Endothelial cell of umbilical vein (primary cell): ENCODE measurements around the gene MCIDAS. TPM values are rescaled to one million over a fixed set of nuclear protein-coding genes. Genes with fewer than 3 reads are reported as not detected.

Source experiments
- BruUV-seq: library from RNA; stranded (reverse); fragments of 400-500 nt; replicated peaks from 2 replicates; lab custom pipeline; 2021; lab: Mats Ljungman, UMichigan
- CTCF ChIA-PET: fragments of 300-600, 350-600 bp; sonication (Branson Sonifier 250); formaldehyde crosslinking; loops from one replicate; lab custom pipeline; 2021; ENCODE audit warnings: antibody characterized with exemption, inconsistent platforms; lab: Charles Lee
- POLR2A ChIA-PET: fragments of 300-600, 350-600 bp; sonication (Branson Sonifier 250); formaldehyde crosslinking; loops from one replicate; lab custom pipeline; 2021; ENCODE audit warnings: antibody characterized with exemption, inconsistent platforms; lab: Charles Lee
- DNase-seq: peaks from one replicate; pipeline ENCODE4 v3.0.0-alpha.2; 2011; ENCODE audit warnings: low read depth, low spot score
- FAIRE-seq: peaks from 2 replicates; lab custom pipeline; 2011; peaks lifted over from hg19 to GRCh38; lab: Jason Lieb, UNC
- H2AFZ ChIP-seq: 2 replicates; pipeline ENCODE4 v1.6.0; 2012; ENCODE audit warnings: low read depth, low read length, control low read depth, inconsistent platforms
- H3K27ac ChIP-seq: 2 replicates; pipeline ENCODE4 v1.5.1; 2011; ENCODE audit warnings: low read depth, mild to moderate bottlenecking, control low read depth, low read length, moderate library complexity; ENCODE audit not compliant: insufficient read depth
- H3K27me3 ChIP-seq, 2 experiments: 2 replicates each; pipeline versions ENCODE4 v1.6.0 to v1.6.1; 2011; ENCODE audit warnings: low read length in 2 of 2, mixed read lengths in 1 of 2; ENCODE audit not compliant: control insufficient read depth in 2 of 2, insufficient read depth in 2 of 2
- H3K36me3 ChIP-seq, 2 experiments: 2 replicates in 1 of 2; 3 replicates in 1 of 2; pipeline ENCODE4 v1.5.1; 2011; ENCODE audit warnings: low read length in 2 of 2, mild to moderate bottlenecking in 1 of 2, moderate library complexity in 1 of 2; ENCODE audit not compliant: control insufficient read depth in 2 of 2, insufficient read depth in 2 of 2; ENCODE audit errors: extremely low read depth in 1 of 2
- H3K4me1 ChIP-seq: 3 replicates; pipeline ENCODE4 v1.5.1; 2011; ENCODE audit warnings: mild to moderate bottlenecking, low read length; ENCODE audit not compliant: control insufficient read depth, insufficient read depth; ENCODE audit errors: extremely low read depth
- H3K4me2 ChIP-seq: 2 replicates; pipeline ENCODE4 v1.6.1; 2011; ENCODE audit warnings: low read length, control low read depth, mixed read lengths; ENCODE audit not compliant: insufficient read depth
- H3K4me3 ChIP-seq, 3 experiments: fragments of 200-600 bp in 1 of 3; sonication (generic), shearing (Covaris generic) in 1 of 3; replicated peaks in 1 of 3; 2 replicates each; pipeline ENCODE4 v1.5.1; 2011 to 2016; ENCODE audit warnings: control low read depth in 3 of 3, low read length in 3 of 3, mild to moderate bottlenecking in 2 of 3, inconsistent platforms in 1 of 3, low read depth in 1 of 3, moderate library complexity in 1 of 3; ENCODE audit not compliant: insufficient read depth in 1 of 3
- H3K79me2 ChIP-seq: 2 replicates; pipeline ENCODE4 v1.6.0; 2012; ENCODE audit warnings: low read length, inconsistent platforms; ENCODE audit not compliant: control insufficient read depth, insufficient read depth
- H3K9ac ChIP-seq: replicated peaks from 2 replicates; pipeline ENCODE3; 2011; ENCODE audit warnings: low read length, control low read depth; ENCODE audit not compliant: insufficient read depth; ENCODE audit errors: extremely low read depth
- H3K9me1 ChIP-seq: replicated peaks from 3 replicates; pipeline ENCODE4 v1.6.0; 2011; ENCODE audit warnings: mild to moderate bottlenecking, low read length; ENCODE audit not compliant: control insufficient read depth, insufficient read depth; ENCODE audit errors: extremely low read depth
- H3K9me3 ChIP-seq: replicated peaks from 2 replicates; pipeline ENCODE4 v1.5.1; 2012; ENCODE audit warnings: low read length, inconsistent platforms; ENCODE audit not compliant: control insufficient read depth, insufficient read depth
- H4K20me1 ChIP-seq: replicated peaks from 2 replicates; pipeline ENCODE3; 2011; ENCODE audit warnings: mild to moderate bottlenecking, low read length; ENCODE audit not compliant: control insufficient read depth, insufficient read depth; ENCODE audit errors: extremely low read depth
- CTCF ChIP-seq, 2 donors: IDR thresholded peaks; 1 replicate in 1 of 2; 2 replicates in 1 of 2; pipeline ENCODE4 v1.5.1; 2011; ENCODE audit warnings: low read length in 2 of 2, mild to moderate bottlenecking in 2 of 2, moderate library complexity in 2 of 2, control low read depth in 1 of 2, inconsistent platforms in 1 of 2, low read depth in 1 of 2; ENCODE audit not compliant: insufficient read depth in 1 of 2; ENCODE audit errors: extremely low read depth in 1 of 2
- EZH2 ChIP-seq: IDR thresholded peaks from 2 replicates; pipeline ENCODE4 v1.6.1; 2012; ENCODE audit warnings: borderline replicate concordance, low read depth, mild to moderate bottlenecking, moderate library complexity, low read length, inconsistent platforms; ENCODE audit not compliant: severe bottlenecking
- FOS ChIP-seq: IDR thresholded peaks from 2 replicates; pipeline ENCODE4 v1.6.1; 2011; ENCODE audit warnings: mild to moderate bottlenecking, low read length, moderate library complexity, borderline replicate concordance; ENCODE audit not compliant: insufficient read depth
- GATA2 ChIP-seq: IDR thresholded peaks from 2 replicates; pipeline ENCODE4 v1.7.0; 2011; ENCODE audit warnings: low read depth, mild to moderate bottlenecking, moderate library complexity, mixed read lengths, low read length; ENCODE audit not compliant: insufficient read length, insufficient read depth
- JUN ChIP-seq: IDR thresholded peaks from 2 replicates; pipeline ENCODE4 v1.6.1; 2011; ENCODE audit warnings: borderline replicate concordance, low read depth; ENCODE audit not compliant: insufficient read length, insufficient read depth
- MAX ChIP-seq: IDR thresholded peaks from 2 replicates; pipeline ENCODE4 v1.6.1; 2011; ENCODE audit not compliant: insufficient read depth, insufficient read length
- MYC ChIP-seq: IDR thresholded peaks from one replicate; pipeline ENCODE4 v1.6.1; 2011; ENCODE audit warnings: mild to moderate bottlenecking, low read depth, low read length
- POLR2A ChIP-seq: IDR thresholded peaks from 2 replicates; pipeline ENCODE4 v1.6.1; 2012; ENCODE audit warnings: low read depth, mild to moderate bottlenecking, control low read depth, low read length
- POLR2AphosphoS5 ChIP-seq: IDR thresholded peaks from 2 replicates; pipeline ENCODE4 v1.6.1; 2012; ENCODE audit warnings: low read depth, mild to moderate bottlenecking, control low read depth, low read length, moderate library complexity; ENCODE audit not compliant: insufficient read depth
- dilution Hi-C: fragments of 300-500 bp; cut with MboI; formaldehyde crosslinking; loops from one replicate; pipeline ENCODE4 v1.15.0; 2019; ENCODE audit warnings: low sequenced_read_pairs; ENCODE audit not compliant: extremely low pct_ligation_motif_present
- intact Hi-C: fragments of 100-400 bp; cut with micrococcal nuclease; formaldehyde crosslinking; loops from one replicate; pipeline ENCODE4 v1.10.0; 2022
- polyA plus RNA-seq, 4 experiments: library from polyadenylated mRNA; depleted of rRNA in 3 of 4; stranded (reverse) in 3 of 4; unstranded in 1 of 4; fragments of >200 nt; gene quantifications; 2 replicates each; pipeline versions ENCODE4 v1.2.1 to v1.2.3, GENCODE V29; 2011 to 2012; ENCODE audit warnings: missing spikeins in 1 of 4
- total RNA-seq: library from RNA; stranded (reverse); gene quantifications from 2 replicates; pipeline ENCODE4 v1.2.3, GENCODE V29; 2021

Gene MCIDAS
- total and polyA plus RNA-seq, 2 donors (not counting 3 experiments of a cell fraction or from before 2014, with no cell fraction given) = not detected

GRCh38 chr5:55241746-55242145, 14.6 kb upstream of the MCIDAS start:
- H3K9me1 ChIP-seq = no peaks in the 10 kb centered on the region
- H3K79me2 ChIP-seq = no peaks in the 10 kb centered on the region
- no peak overlapping the region for H3K27ac ChIP-seq
- H2AFZ ChIP-seq = no peak overlapping the region
- no peak overlapping the region for H3K9ac ChIP-seq
- no peaks in the 10 kb centered on the region for H3K9me3 ChIP-seq
- ChIA-PET POLR2A (no interaction called here), CTCF (no interaction called here)
- no peaks in the 10 kb centered on the region for H3K36me3 ChIP-seq
- no peak overlapping the region for H3K4me3 ChIP-seq
- intact Hi-C loops (no loop called here), dilution Hi-C loops (no loop called here)
- DNase-seq (no peak), FAIRE-seq (no peak)
- no peak for TF ChIP-seq MYC
- no peaks in the 10 kb centered on the region for H3K4me1 ChIP-seq
- peaks cover 8% of the 10 kb centered on the region in 2 experiments for H3K27me3 ChIP-seq
- BruUV-seq = no TSS peak
- H4K20me1 ChIP-seq = no peaks in the 10 kb centered on the region
- H3K4me2 ChIP-seq = no peak overlapping the region

GRCh38 chr5:55236800-55237199, 9.7 kb upstream of the MCIDAS start:
- Histone ChIP-seq H3K4me1 (peaks cover 18% of the 10 kb centered on the region), H3K27ac (no peak overlapping the region), H2AFZ (no peak overlapping the region), H3K79me2 (no peaks in the 10 kb centered on the region), H3K4me3 (no peak overlapping the region), H3K9me1 (no peaks in the 10 kb centered on the region), H3K36me3 (no peaks in the 10 kb centered on the region), H3K9ac (no peak overlapping the region), H4K20me1 (no peaks in the 10 kb centered on the region), H3K4me2 (no peak overlapping the region), H3K27me3 (peaks cover 16 to 19% of the 10 kb centered on the region in 2 experiments), H3K9me3 (no peaks in the 10 kb centered on the region)
- CTCF ChIA-PET = no interaction called here
- intact Hi-C loops = no loop called here
- BruUV-seq = no TSS peak
- FAIRE-seq = no peak
- no peak for DNase-seq
- dilution Hi-C loops = loop anchor here (10.0 kb wide), 1 partner anchor 72 kb away; the partner anchor contains the start of gene GPX8
- no peak for TF ChIP-seq MAX
- TF ChIP-seq MYC = no peak
- no peak for TF ChIP-seq GATA2
- no peak for TF ChIP-seq JUN
- no peak for TF ChIP-seq FOS
- TF ChIP-seq EZH2 = no peak
- TF ChIP-seq CTCF (IDR thresholded peaks at IDR 0.05; ENCODE audit: extremely low read depth in 1 of 2, insufficient read depth in 1 of 2, low read depth in 1 of 2, low read length in 2 of 2) = no peak
- no peak for TF ChIP-seq POLR2AphosphoS5
- no peak for TF ChIP-seq POLR2A
- POLR2A ChIA-PET = no interaction called here
